ENCODE measurements around the gene HCFC1. TPM values are rescaled to one million over a fixed set of nuclear protein-coding genes. Genes with fewer than 3 reads are reported as not detected.

Gene HCFC1
- total RNA-seq, 6 experiments from 2014 or later = 15.2 to 32.5 (median 19.7) TPM

DNA sequence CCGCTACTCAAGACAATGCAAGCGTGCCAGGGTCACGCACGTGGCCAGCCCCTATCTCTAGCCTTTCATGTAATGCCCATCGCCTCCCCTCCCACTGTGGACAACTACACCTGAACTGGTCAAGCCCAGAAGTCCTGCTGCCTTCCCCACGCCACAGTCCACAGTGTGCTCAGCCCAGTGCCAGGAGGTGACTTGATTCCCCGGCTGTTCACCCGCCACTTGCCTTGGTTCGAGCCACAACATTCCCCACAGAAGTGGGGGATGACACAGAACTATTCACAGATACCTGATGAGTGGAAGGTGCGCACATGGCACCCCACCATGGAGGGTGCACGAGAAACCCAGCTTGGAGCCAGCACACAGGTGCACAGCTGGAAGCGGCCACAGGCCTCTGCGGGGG lies 52.3 kb downstream of the HCFC1 start:
- H3K4me1 ChIP-seq = no peaks in the 10 kb centered on the region
- ATAC-seq (no peak), DNase-seq (peak in 1 of 3 donors; percentile 31)
- no peak for TF ChIP-seq POLR2A (IDR thresholded peaks at IDR 0.05)
- no peak for TF ChIP-seq CTCF (IDR thresholded peaks at IDR 0.05)
- no peaks in the 10 kb centered on the region for H3K9me3 ChIP-seq
- no peak overlapping the region for H3K27ac ChIP-seq
- no peaks in the 10 kb centered on the region for H3K27me3 ChIP-seq
- H3K36me3 ChIP-seq = no peaks in the 10 kb centered on the region
- H3K4me3 ChIP-seq = no peak overlapping the region
- intact Hi-C loops (cut with DNase I) = no loop called here
- WGBS (ENCODE audit: insufficient coverage, low coverage, low lambda C conversion rate, missing lambda C conversion rate) = 80% methylated on average over 5 of the region's 13 CpGs

DNA sequence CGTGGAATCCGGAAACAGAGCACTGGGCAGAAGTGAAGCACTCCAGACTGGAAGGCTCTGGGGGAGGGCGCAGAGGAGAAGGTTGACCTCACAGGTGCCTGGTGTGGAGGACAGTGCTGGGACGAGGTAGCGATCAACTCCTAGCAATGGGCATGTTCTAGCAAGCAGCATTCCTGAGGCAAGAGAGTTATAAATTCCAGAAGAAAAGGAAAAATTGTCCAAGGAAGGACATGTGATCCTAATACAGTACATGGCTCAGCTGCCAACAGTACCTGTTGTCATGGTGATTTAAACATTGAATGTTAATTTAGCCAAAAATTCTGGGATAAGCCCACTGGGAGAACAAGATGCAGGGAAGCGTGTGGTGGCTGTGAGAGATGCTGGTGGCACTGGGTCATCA lies 53.7 kb downstream of the HCFC1 start:
- TF ChIP-seq POLR2A (IDR thresholded peaks at IDR 0.05) = no peak
- no peak for TF ChIP-seq CTCF (IDR thresholded peaks at IDR 0.05)
- Histone ChIP-seq H3K27me3 (no peaks in the 10 kb centered on the region), H3K4me1 (no peaks in the 10 kb centered on the region), H3K27ac (no peak overlapping the region), H3K9me3 (no peaks in the 10 kb centered on the region), H3K36me3 (no peaks in the 10 kb centered on the region), H3K4me3 (no peak overlapping the region)
- DNase-seq (no peak), ATAC-seq (no peak)
- intact Hi-C loops (cut with DNase I) = no loop called here
- WGBS (ENCODE audit: insufficient coverage, low coverage, low lambda C conversion rate, missing lambda C conversion rate) = 72% methylated on average over 6 of the region's 6 CpGs

DNA sequence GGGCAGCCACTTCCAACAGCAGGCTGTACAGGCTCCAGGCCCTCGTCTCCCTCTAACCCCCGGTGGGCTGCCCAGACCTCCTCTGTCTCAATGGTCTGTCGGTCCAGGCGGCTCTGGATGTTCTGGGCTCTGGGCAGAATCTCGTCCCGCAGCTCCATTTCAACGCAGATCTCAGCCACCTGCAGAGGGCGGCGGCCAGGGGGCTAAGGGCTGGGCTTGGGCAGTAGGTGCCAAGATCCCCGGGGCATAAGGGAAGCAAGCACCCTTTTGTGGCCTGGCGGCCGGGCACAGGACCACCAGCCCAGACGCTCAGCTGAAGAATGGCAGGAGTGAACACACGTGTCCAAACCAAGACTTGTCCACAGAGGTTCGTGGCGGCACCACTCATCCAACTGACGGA lies 57.9 kb downstream of the HCFC1 start:
- no peak for TF ChIP-seq POLR2A (IDR thresholded peaks at IDR 0.05)
- TF ChIP-seq CTCF (IDR thresholded peaks at IDR 0.05) = no peak
- Histone ChIP-seq H3K9me3 (no peaks in the 10 kb centered on the region), H3K4me1 (no peaks in the 10 kb centered on the region), H3K27me3 (no peaks in the 10 kb centered on the region), H3K27ac (no peak overlapping the region), H3K36me3 (no peaks in the 10 kb centered on the region), H3K4me3 (no peak overlapping the region)
- ATAC-seq = no peak
- DNase-seq = no peak
- intact Hi-C loops (cut with DNase I) = no loop called here
- no CpG with 5 or more reads among the region's 17 CpGs for WGBS (ENCODE audit: insufficient coverage, low coverage, low lambda C conversion rate, missing lambda C conversion rate)

- intact Hi-C loops (cut with DNase I) = no loop called here
- no peak for ATAC-seq
- H3K36me3 ChIP-seq = no peaks in the 10 kb centered on the region
- H3K27ac ChIP-seq = no peak overlapping the region
- no peaks in the 10 kb centered on the region for H3K4me1 ChIP-seq
- WGBS (ENCODE audit: insufficient coverage, low coverage, low lambda C conversion rate, missing lambda C conversion rate) = 56% methylated on average over 5 of the region's 17 CpGs
- DNase-seq = no peak
- H3K9me3 ChIP-seq = no peaks in the 10 kb centered on the region
- no peak overlapping the region for H3K4me3 ChIP-seq
- H3K27me3 ChIP-seq = no peaks in the 10 kb centered on the region
- no peak for TF ChIP-seq CTCF (IDR thresholded peaks at IDR 0.05)
- no peak for TF ChIP-seq POLR2A (IDR thresholded peaks at IDR 0.05)
These were observed 58.4 kb downstream of the HCFC1 start for GRCh38 chrX:153913211-153913610.

DNA sequence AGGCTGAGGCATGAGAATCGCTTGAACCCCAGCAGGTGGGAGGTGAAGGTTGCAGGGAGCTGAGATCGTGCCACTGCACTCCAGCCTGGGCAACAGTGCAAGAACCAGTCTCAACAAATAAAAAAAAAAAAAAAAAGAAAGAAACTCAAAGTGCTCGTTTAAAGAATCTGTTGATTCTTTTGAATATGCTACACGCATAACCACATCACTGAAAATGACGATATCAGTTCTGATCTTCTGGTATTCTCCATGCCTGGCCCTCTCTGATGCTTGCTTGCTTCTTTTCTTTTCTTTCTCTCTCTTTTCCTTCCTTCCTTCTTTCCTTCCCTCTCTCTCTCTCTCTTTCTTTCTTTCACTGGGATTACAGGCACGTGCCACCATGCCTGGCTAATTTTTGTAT lies 59.8 kb downstream of the HCFC1 start:
- Histone ChIP-seq H3K4me3 (no peak overlapping the region), H3K9me3 (no peaks in the 10 kb centered on the region), H3K36me3 (no peaks in the 10 kb centered on the region), H3K27ac (no peak overlapping the region), H3K27me3 (no peaks in the 10 kb centered on the region), H3K4me1 (no peaks in the 10 kb centered on the region)
- intact Hi-C loops (cut with DNase I) = no loop called here
- WGBS (ENCODE audit: insufficient coverage, low coverage, low lambda C conversion rate, missing lambda C conversion rate) = 74% methylated on average over 6 of the region's 6 CpGs
- DNase-seq = no peak
- no peak for TF ChIP-seq CTCF (IDR thresholded peaks at IDR 0.05)
- no peak for TF ChIP-seq POLR2A (IDR thresholded peaks at IDR 0.05)
- ATAC-seq = no peak

All from right lobe of liver (tissue), 6 donors.